Neuronal stem cell (in vitro differentiated cells): ENCODE data around the gene NDUFA8.
A peak's percentile ranks its signal among the peaks of the same experiment; 100 is the strongest.

ENCODE experiments used
- DNase-seq: peaks from one replicate; pipeline ENCODE4 v3.0.0-alpha.2; 2013; ENCODE audit warnings: low spot score
- H2AFZ ChIP-seq: one replicate; pipeline ENCODE4 v1.6.1; 2013; ENCODE audit warnings: mild to moderate bottlenecking, low read length, inconsistent platforms
- H2AK5ac ChIP-seq: 2 replicates; pipeline ENCODE4 v1.6.1; 2013; ENCODE audit warnings: low read depth, mild to moderate bottlenecking, inconsistent platforms, low read length, moderate library complexity, mixed read lengths
- H2BK120ac ChIP-seq: 2 replicates; pipeline ENCODE4 v1.6.1; 2013; ENCODE audit warnings: low read depth, mild to moderate bottlenecking, inconsistent platforms, low read length, moderate library complexity, mixed read lengths
- H2BK12ac ChIP-seq: one replicate; pipeline ENCODE4 v1.6.1; 2013; ENCODE audit warnings: low read length, inconsistent platforms
- H2BK15ac ChIP-seq: 2 replicates; pipeline ENCODE4 v1.6.1; 2013; ENCODE audit warnings: mild to moderate bottlenecking, low read length, inconsistent platforms, mixed read lengths
- H2BK5ac ChIP-seq: one replicate; pipeline ENCODE4 v1.6.1; 2013; ENCODE audit warnings: inconsistent platforms, mild to moderate bottlenecking, low read length, moderate library complexity
- H3K14ac ChIP-seq: one replicate; pipeline ENCODE4 v1.6.1; 2013; ENCODE audit warnings: low read length, inconsistent platforms
- H3K18ac ChIP-seq: 2 replicates; pipeline ENCODE4 v1.6.1; 2013; ENCODE audit warnings: low read length, inconsistent platforms
- H3K23ac ChIP-seq: 2 replicates; pipeline ENCODE4 v1.6.1; 2013; ENCODE audit warnings: low read depth, mild to moderate bottlenecking, mixed read lengths, low read length, inconsistent platforms; ENCODE audit not compliant: poor library complexity
- H3K27ac ChIP-seq: replicated peaks from 3 replicates; pipeline ENCODE4 v1.5.1; 2013; ENCODE audit warnings: low read length, inconsistent platforms
- H3K27me3 ChIP-seq, 3 experiments: 2 replicates each; pipeline ENCODE4 v1.6.1; 2013; ENCODE audit warnings: low read length in 3 of 3, mild to moderate bottlenecking in 2 of 3, inconsistent platforms in 1 of 3, low read depth in 1 of 3, mixed read lengths in 1 of 3, moderate library complexity in 1 of 3; ENCODE audit not compliant: control insufficient read depth in 3 of 3, insufficient read depth in 3 of 3
- H3K36me3 ChIP-seq, 2 donors: replicated peaks in 1 of 2; 2 replicates each; pipeline ENCODE4 v1.6.1; 2013; ENCODE audit warnings: low read length in 2 of 2; ENCODE audit not compliant: control insufficient read depth in 2 of 2, insufficient read depth in 2 of 2
- H3K4ac ChIP-seq: 2 replicates; pipeline ENCODE4 v1.6.1; 2013; ENCODE audit warnings: inconsistent platforms, mild to moderate bottlenecking, low read length, moderate library complexity
- H3K4me1 ChIP-seq, 2 donors: 1 replicate in 1 of 2; 2 replicates in 1 of 2; pipeline ENCODE4 v1.6.1; 2013; ENCODE audit warnings: low read length in 2 of 2, low read depth in 1 of 2; ENCODE audit not compliant: control insufficient read depth in 2 of 2, insufficient read depth in 1 of 2
- H3K4me2 ChIP-seq: one replicate; pipeline ENCODE4 v1.6.1; 2013; ENCODE audit warnings: mild to moderate bottlenecking, low read length, inconsistent platforms; ENCODE audit not compliant: insufficient read depth, poor library complexity, severe bottlenecking
- H3K4me3 ChIP-seq, 2 donors: 2 replicates each; pipeline ENCODE4 v1.5.1; 2013; ENCODE audit warnings: low read length in 2 of 2, mild to moderate bottlenecking in 2 of 2, inconsistent platforms in 1 of 2, moderate library complexity in 1 of 2
- H3K79me1 ChIP-seq: one replicate; pipeline ENCODE4 v1.6.1; 2013; ENCODE audit warnings: low read depth, mild to moderate bottlenecking, inconsistent platforms, low read length, moderate library complexity
- H3K9ac ChIP-seq: one replicate; pipeline ENCODE4 v1.6.1; 2013; ENCODE audit warnings: mild to moderate bottlenecking, low read depth, low read length, inconsistent platforms; ENCODE audit not compliant: poor library complexity
- H3K9me3 ChIP-seq, 2 donors: replicated peaks in 1 of 2; 2 replicates each; pipeline versions ENCODE3 to v1.6.1; 2013; ENCODE audit warnings: low read length in 2 of 2, mild to moderate bottlenecking in 2 of 2, inconsistent platforms in 1 of 2, low read depth in 1 of 2, mixed read lengths in 1 of 2, moderate library complexity in 1 of 2; ENCODE audit not compliant: control insufficient read depth in 2 of 2, insufficient read depth in 1 of 2
- H4K8ac ChIP-seq: one replicate; pipeline ENCODE4 v1.6.1; 2013; ENCODE audit warnings: low read depth, mild to moderate bottlenecking, inconsistent platforms, low read length, moderate library complexity
- H4K91ac ChIP-seq: one replicate; pipeline ENCODE4 v1.6.1; 2013; ENCODE audit warnings: low read length, low read depth, mild to moderate bottlenecking, inconsistent platforms; ENCODE audit not compliant: poor library complexity
- whole genome bisulfite sequencing, 2 donors: extraction: QIAGEN DNeasy Blood & Tissue Kit; methylation state at CpG; one replicate each; pipeline ENCODE4 v1.1.7; 2013; ENCODE audit warnings: missing lambda C conversion rate in 2 of 2, mixed read lengths in 1 of 2; ENCODE audit not compliant: insufficient read length in 2 of 2, insufficient replicate concordance in 1 of 2; ENCODE audit errors: extremely low coverage in 2 of 2; 5-methylcytosine and 5-hydroxymethylcytosine counted together

NDUFA8 gene

DNA sequence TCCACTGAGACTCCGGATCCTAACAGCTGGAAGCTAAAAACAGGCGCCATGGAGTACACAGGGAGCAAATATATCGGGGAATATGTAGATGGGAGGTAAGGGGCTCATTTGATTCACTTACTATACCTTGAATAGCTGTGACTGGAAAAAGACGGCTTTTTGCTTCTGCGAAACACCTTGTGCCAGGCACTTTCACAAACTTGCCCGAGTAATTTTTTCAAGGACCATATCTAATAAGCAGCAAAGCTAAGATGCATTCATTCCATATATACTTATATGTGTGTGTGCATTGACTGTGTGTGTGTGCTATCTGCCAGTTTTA lies 307 bp upstream of the NDUFA8 start:
- Histone ChIP-seq H2AFZ (peak overlapping the region; percentile 91), H3K36me3 (peaks cover 0 to 2% of the 10 kb centered on the region in 2 donors), H3K23ac (peak overlapping the region; percentile 81), H3K4ac (no peak overlapping the region), H3K9me3 (peaks cover 1 to 10% of the 10 kb centered on the region in 2 donors), H3K18ac (no peak overlapping the region), H2BK120ac (no peak overlapping the region), H3K27ac (no peak overlapping the region), H3K79me1 (no peaks in the 10 kb centered on the region), H3K4me2 (peak overlapping the region; percentile 47), H4K8ac (no peak overlapping the region), H3K9ac (no peak overlapping the region), H2BK12ac (no peak overlapping the region), H3K27me3 (peaks cover 0 to 13% (median 0%) of the 10 kb centered on the region in 3 experiments), H2BK5ac (no peak overlapping the region), H2BK15ac (no peak overlapping the region), H3K4me3 (peak overlapping the region in 1 of 2 donors; percentile 78), H3K4me1 (peaks cover 2 to 6% of the 10 kb centered on the region in 2 donors), H3K14ac (no peak overlapping the region), H4K91ac (no peak overlapping the region), H2AK5ac (no peak overlapping the region)
- no peak for DNase-seq
- no CpG with 5 or more reads among the region's 6 CpGs for WGBS, 2 donors

DNA sequence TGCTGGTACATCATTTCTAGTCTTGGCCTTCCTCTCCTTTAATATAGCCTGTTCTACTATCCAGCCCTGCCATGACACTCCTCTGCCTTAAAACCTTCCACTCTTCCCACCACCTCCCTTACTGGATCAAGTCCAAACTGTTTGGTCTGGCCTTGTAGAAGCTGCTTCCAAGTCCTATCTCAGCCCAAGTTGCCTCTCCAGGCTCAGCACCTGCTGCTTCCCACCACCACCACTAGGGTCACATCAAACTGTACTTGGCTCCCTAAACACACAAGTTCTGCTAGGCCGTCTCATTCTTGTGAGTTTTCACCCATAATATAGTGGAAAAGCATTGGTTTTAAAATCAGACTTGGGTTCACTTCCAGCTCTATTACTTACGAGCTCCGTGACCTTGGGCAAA lies 1.4 kb downstream of the NDUFA8 start:
- Histone ChIP-seq H2AK5ac (no peak overlapping the region), H3K23ac (no peak overlapping the region), H3K36me3 (peaks cover 0 to 2% of the 10 kb centered on the region in 2 donors), H2BK15ac (no peak overlapping the region), H4K8ac (no peak overlapping the region), H4K91ac (no peak overlapping the region), H3K14ac (no peak overlapping the region), H2BK120ac (no peak overlapping the region), H3K9me3 (peaks cover 1 to 10% of the 10 kb centered on the region in 2 donors), H2BK5ac (no peak overlapping the region), H2AFZ (no peak overlapping the region), H3K4me1 (peaks cover 2 to 6% of the 10 kb centered on the region in 2 donors), H3K18ac (no peak overlapping the region), H2BK12ac (no peak overlapping the region), H3K79me1 (no peaks in the 10 kb centered on the region), H3K27me3 (no peaks in the 10 kb centered on the region), H3K9ac (no peak overlapping the region), H3K4ac (no peak overlapping the region), H3K27ac (no peak overlapping the region), H3K4me2 (no peak overlapping the region), H3K4me3 (peak overlapping the region; percentile 14 to 53)
- WGBS, 2 donors = no CpG with 5 or more reads among the region's 3 CpGs
- no peak for DNase-seq

DNA sequence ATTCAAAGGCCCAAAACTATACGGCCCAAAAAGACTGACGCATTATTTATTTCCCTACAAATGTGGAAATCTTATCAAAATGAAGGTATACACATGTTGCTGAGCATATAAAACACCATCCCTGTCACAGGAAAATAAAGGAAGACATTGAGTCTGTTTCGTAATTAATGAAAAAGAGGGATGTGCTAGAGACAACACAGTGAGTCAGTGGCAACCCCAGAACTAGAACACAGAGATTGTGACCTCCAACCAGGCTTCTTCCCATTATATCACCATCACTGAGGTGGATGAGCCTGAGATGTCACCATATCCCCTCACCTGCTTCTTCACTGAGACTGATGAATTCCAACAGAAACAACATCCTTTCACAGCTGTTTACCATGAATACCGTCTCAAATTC lies 3.8 kb downstream of the NDUFA8 start:
- Histone ChIP-seq H3K23ac (no peak overlapping the region), H4K8ac (no peak overlapping the region), H3K9ac (no peak overlapping the region), H3K36me3 (peaks cover 4 to 15% of the 10 kb centered on the region in 2 donors), H4K91ac (no peak overlapping the region), H3K27ac (no peak overlapping the region), H3K4ac (no peak overlapping the region), H2BK5ac (no peak overlapping the region), H2BK120ac (no peak overlapping the region), H3K4me2 (no peak overlapping the region), H3K79me1 (no peaks in the 10 kb centered on the region), H2AK5ac (no peak overlapping the region), H3K4me3 (no peak overlapping the region), H3K4me1 (peaks cover 2 to 6% of the 10 kb centered on the region in 2 donors), H3K18ac (no peak overlapping the region), H3K14ac (no peak overlapping the region), H3K27me3 (no peaks in the 10 kb centered on the region), H2BK12ac (no peak overlapping the region), H3K9me3 (peaks cover 0 to 1% of the 10 kb centered on the region in 2 donors), H2AFZ (no peak overlapping the region), H2BK15ac (no peak overlapping the region)
- DNase-seq = no peak
- no CpG with 5 or more reads among the region's 4 CpGs for WGBS, 2 donors

DNA sequence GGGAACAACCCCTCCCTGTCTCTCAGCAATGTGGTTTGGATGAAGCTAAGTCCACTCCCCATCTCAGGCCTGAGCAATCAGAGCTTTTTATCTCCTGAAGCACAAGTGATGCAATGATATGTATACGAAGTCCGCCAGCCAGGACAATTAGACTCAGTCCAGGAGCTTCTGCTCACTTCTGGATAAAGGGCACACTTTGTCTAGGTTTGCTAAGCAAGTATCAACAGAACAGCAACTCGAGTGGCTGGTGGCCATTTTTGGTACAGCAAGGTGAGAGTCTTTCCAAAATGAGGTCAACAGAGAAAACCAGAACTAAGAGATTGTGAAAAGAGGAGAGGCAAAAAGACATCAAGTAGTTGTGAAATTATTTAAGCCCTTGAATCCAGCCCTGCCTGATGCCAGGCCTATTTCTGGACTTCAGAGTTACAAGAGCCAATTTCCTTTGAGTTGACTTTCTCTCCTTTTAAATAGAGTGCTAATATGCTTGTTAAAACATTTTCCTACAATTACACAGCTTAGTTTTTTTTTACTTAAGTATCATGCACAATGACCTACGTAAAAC lies 8.2 kb downstream of the NDUFA8 start:
- Histone ChIP-seq H3K79me1 (no peaks in the 10 kb centered on the region), H2AFZ (no peak overlapping the region)
- no CpG with 5 or more reads among the region's 4 CpGs for WGBS, 2 donors

More for the DNA sequence above, 8.2 kb downstream of the NDUFA8 start:
- no peak overlapping the region for H2BK12ac ChIP-seq
- H2AK5ac ChIP-seq = no peak overlapping the region
- H4K91ac ChIP-seq = no peak overlapping the region
- H3K4me1 ChIP-seq = no peaks in the 10 kb centered on the region
- no peak overlapping the region for H3K23ac ChIP-seq
- H2BK120ac ChIP-seq = no peak overlapping the region
- no peak for DNase-seq
- H3K27ac ChIP-seq = no peak overlapping the region
- H3K36me3 ChIP-seq = peaks cover 11 to 52% of the 10 kb centered on the region in 2 donors
- no peak overlapping the region for H2BK15ac ChIP-seq
- no peak overlapping the region for H3K9ac ChIP-seq
- H2BK5ac ChIP-seq = no peak overlapping the region
- H3K4me2 ChIP-seq = no peak overlapping the region
- no peak overlapping the region for H3K4me3 ChIP-seq
- H4K8ac ChIP-seq = no peak overlapping the region
- H3K14ac ChIP-seq = no peak overlapping the region
- H3K27me3 ChIP-seq = no peaks in the 10 kb centered on the region
- no peaks in the 10 kb centered on the region for H3K9me3 ChIP-seq
- H3K18ac ChIP-seq = no peak overlapping the region
- no peak overlapping the region for H3K4ac ChIP-seq
